Myocyte (in vitro differentiated cells): ENCODE data around the gene JAGN1. TPM values are rescaled to one million over a fixed set of nuclear protein-coding genes. Genes with fewer than 3 reads are reported as not detected.
"Not testable (repeated sequence)": the region's sequence is repeated elsewhere in the genome, so short reads cannot be mapped to it uniquely, and the experiment has no call there.

Experiments used
- DNase-seq: peaks from one replicate; pipeline ENCODE4 v3.0.0-alpha.2; 2012; ENCODE audit warnings: low read depth
- total RNA-seq: library from RNA; depleted of rRNA; stranded (reverse); fragments of >200 nt; gene quantifications from 2 replicates; pipeline ENCODE4 v1.2.3, GENCODE V29; 2014

The JAGN1 gene
- total RNA-seq, 1 donor from 2014 or later, result 41.4 TPM

DNA sequence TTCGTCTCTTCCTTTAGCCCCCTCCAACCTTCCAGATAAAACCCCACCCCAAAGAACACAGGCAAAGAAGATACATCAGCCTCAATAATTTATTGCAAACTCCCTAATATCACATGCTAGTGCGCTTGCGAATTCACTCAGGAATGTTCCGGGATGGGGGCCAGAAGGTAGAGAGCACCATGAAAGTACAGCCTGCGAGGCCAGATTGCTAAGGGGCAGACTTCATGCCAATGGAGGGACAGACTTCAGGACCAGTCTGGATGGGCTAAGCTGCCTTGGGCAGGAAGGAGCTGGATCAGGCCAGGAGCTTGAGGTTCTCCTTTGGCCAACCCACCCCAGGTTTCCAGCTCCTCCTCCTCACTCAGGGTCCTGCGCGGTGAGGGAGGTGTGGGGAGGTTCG is 23.8 kb upstream of the JAGN1 start:
- DNase-seq, result no peak

DNA sequence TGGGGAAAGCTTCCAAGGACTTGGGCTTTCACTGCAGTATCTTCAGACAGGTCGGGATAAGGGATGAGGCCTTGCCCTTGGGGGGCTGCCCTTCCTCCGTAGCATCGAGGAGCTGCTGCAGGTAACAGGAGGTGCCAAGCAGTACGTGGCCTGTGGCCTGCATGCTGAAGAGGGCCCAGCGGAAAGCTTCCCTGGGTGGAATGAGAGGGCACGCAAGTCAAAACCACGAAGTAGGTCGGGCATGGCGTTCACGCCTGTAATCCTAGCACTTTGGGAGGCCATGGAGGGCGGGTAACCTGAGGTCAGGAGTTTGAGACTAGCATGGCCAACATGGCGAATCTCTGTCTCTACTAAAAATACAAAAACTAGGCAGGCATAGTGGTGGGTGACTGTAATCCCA is 23.3 kb upstream of the JAGN1 start:
- no peak for DNase-seq

DNA sequence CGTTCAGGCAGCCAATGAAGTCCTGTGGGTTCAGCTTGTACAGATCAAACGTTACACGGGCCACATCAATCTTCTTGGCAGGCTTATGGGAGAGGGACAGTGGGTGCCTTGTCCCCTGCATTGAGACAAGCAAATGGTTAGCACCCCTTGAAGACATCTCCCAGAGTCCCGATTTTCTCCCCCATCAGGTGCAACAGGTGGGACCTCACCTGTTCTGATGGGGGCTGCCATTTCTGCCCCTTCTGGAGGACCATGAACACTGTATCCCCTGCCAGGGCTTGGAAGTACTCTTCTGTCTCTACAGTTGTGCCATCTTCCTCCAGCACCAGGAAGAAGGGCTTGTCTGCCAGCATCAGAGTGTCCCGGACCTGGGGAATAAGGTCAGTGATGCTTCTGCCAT is 20.5 kb upstream of the JAGN1 start:
- DNase-seq, result no peak

DNA sequence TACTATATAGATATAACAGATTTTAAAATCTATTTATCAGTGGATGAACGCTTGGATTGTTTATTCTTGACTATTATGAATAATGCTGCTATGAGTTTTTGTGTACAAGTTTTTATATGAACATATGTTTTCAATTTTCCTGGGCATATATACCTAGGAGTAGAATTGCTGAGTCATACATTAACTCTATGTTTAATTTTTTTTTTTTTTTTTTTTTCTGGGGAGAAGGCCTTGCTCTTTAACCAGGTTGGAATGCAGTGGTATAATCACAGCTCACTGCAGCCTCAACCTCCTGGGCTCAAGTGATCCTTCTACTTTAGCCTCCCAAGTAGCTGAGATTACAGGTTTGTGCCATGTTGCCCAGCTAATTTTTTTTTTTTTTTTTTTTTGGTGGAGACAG is 19.4 kb upstream of the JAGN1 start:
- DNase-seq, result no peak

DNA sequence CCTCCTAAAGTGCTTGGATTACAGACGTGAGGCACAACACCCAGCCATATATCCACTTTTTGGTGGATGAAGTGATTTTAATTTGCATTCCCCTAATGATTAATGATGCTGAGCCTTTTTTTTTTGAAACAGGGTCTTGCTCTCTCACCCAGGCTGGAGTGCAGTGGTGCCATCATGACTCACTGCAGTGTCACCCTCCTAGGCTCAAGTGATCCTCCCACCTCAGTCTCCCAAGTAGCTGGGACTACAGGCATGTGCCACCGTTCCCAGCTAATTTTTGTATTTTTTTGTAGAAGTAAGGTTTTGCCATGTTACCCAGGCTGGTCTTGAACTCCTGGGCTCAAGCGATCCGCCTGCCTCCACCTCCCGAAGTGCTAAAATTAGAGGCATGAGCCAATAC is 18.3 kb upstream of the JAGN1 start:
- DNase-seq, result not testable (repeated sequence)

DNA sequence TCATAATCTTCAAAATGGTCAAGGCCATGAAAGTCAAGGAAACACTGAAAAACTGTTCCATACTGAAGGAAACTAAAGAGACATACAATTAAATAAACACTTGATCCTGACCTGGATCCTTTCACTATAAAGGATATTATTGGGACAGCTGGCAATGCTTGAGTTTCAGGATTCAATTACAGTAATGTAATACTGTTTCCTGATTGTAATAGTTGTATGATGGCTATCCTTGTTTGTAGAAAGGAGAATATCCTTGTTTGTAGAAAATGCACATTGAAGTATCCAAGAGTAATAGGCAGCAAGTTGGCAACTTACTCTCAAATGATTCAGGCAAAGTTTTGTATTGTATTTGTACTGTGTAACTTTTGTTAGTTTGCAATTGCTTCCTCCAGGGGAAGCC is 15.0 kb upstream of the JAGN1 start:
- no peak for DNase-seq

DNA sequence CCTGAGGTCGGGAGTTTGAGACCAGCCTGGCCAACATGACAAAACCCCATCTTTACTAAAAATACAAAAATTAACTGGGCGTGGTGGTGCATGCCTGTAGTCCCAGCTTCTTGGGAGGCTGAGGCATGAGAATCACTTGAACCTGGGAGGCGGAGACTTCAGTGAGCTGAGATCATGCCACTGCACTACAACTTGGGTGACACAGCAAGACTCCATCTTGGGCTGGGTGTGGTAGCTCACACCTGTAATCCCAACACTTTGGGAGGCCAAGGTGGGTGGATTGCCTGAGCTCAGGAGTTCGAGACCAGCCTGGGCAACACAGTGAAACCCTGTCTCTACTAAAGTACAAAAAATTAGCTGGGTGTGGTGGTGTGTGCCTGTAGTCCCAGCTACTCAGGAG is 14.2 kb upstream of the JAGN1 start:
- DNase-seq, result not testable (repeated sequence)

DNA sequence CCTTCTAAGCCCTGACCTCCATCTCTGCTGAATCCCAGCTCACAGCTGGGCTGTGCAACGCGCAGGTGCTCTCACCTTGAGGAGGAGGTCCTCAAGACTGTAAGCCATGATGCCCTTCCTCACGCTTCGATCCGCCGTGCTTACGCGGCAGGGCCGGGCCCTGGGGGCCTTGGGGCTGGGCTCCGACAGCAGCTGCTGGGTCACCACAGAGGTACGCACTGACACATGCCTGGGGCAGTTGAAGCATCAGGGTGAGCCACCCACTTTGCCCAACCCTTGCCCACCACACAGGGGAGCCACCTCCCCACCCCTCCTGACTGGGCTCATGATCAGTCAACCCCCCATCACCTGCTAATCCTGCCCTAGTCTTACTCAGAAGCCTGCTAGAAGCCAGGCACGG is 13.4 kb upstream of the JAGN1 start:
- DNase-seq, result no peak

DNA sequence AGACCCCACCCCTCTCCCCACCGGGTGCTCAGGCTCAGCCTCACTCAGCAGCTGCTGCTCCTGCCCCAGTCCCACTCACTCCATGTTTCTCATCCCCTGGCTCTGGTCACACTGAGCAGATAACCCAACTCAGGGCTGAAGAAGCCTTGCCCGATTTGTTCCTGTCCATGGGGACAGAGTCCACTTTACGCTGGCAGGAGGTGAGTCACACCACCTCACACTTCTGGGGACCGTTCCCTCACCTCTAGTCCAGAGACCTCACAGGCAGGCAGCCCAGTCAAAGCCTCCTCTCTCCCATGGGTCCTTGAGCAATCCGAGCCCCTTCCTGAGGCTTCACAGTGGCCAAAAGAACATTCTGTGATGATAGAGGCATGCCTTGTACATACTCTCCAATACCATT is 11.7 kb upstream of the JAGN1 start:
- no peak for DNase-seq

DNA sequence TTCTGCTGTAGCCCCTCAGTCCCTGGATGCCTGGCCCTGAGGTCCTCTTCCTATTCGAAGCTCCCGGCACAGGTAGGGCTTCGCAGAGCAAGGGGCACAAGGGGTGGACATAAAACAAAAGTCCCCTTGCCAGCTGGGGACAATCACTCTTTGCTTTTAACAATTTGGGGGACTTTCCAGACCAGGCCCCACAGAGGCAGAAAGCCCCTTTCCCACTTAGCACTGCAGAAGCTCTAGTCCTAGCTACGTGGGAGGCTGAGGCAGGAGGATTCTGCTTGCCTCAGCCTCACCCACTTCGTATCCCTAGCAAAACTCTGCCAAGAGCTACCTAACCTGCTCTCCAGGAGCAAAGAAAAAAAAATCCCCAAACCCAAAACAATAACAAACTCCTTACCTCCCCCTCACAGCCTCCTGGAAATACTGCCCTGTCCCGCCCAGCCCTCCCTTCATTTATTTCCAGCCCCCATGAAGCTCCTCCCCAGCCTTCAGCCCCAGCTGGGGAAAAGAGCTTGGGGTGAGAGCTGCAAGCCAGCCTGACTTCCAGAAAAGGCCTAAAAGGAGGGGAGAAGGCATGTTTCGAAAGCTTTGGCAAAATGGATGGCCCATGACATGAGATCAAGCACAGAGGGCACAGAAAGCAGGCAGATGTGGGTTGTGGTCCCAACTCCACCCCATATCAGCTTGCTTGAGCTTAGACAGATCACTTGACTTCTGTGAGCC is 10.4 kb upstream of the JAGN1 start, which contains the start of gene CIDEC:
Gene CIDEC, minus strand, starts transcription at position 424 of the 720 bp plus-strand sequence. CDS start 1,767 bp downstream, outside the sequence.
- no peak for DNase-seq

DNA sequence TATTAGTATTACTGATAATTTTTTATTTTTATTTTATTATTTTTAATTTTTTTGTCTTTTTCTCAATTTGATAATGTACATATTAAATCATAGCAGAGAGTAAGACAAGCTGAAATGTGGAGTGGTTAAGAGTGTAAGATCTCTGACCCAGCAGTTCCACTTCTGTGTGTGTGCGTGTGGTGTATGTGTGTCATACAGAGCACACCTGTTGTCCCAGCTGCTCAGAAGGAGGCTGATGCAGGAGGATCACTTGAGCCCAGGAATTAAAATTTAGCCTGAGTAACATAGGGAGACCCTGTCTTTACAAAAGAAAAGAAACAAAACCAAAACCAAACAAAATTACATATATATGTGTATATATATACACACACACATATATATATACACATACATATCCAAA is 9.0 kb upstream of the JAGN1 start:
- peak; percentile 80 for DNase-seq

DNA sequence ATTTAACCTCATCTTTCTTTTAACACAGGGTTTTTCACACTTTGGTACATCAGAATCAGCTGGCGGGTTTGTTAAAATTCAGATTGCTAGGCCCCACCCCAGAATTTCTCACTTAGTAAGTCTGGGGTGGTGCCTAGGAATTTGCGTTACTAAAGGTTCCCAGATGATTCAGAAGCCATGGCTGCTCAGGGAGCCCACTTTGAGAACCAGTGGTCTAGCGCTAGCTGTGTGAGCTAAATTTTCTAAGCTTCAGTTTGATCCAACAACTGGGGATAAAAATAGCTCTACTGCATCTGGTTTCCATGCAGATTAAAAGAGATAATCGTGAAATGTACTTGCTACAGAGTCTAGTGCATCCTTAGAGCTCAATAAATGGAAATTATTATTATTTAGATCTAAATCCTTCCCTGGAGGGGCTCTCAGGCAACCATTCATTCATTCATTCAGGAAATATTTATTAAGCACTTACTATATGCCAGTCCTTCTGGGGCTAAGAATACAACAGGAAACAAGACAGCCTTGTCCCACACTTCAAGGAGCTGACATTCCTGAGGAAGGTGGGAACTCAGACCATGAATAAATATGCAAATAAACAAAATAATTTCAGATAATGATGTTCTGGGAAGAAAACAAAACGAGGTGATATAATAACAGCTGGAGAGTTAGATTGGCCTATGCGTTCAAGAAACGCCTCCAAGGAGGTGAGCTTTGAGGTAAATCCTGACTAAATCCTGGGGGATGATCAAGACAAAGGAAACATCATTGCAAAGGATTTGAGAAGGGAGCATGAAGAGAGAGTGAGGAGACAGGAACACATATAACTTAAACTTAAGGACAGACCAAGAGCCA is 6.5 kb upstream of the JAGN1 start:
- peak; percentile 82 for DNase-seq

DNA sequence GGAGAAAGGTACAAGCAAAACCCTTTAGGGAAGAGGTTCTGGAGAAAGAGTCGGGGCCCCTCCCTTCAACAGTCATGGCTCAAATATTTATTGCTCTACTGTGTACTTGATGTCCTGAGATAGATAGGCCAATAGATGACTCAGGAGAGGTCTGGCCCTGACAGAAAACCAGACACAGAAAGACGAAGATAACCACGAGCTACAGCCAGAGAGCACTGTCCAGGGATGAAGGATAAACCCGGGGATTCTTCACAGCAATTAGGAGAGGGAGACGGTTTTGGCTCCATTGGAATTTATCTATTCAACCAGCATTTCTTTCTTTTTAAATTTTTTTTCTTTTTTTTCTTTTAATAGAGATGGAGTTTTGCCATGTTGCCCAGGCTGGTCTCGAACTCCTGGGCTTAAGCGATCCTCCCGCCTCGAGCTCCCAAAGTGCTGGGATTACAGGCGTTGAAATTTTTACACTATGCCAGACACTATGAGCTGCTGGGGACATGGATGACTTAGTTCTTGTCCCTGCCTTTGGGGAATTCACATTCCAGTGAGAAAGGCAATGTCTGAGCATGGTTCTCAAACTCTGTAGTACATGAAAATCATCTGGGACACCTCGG is 5.8 kb upstream of the JAGN1 start:
- peak; percentile 76 for DNase-seq

DNA sequence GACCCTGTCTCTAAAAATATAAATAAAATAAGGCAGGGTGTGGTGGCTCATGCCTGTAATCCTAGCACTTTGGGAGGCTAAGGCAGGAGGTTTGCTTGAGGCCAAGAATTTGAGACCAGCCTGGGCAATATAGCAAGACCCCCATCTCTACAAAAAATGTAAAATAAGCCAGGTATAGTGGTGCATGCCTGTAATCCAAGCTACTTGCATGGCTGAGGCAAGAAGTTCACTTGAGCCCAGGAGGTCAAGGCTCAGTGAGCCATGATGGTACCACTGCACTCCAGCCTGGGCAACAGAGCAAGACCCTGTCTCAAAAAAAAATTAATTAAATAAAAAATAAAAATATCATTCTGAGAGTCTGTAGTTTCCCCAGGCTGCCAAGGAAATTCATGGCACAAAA is 4.1 kb upstream of the JAGN1 start:
- DNase-seq, result no peak

DNA sequence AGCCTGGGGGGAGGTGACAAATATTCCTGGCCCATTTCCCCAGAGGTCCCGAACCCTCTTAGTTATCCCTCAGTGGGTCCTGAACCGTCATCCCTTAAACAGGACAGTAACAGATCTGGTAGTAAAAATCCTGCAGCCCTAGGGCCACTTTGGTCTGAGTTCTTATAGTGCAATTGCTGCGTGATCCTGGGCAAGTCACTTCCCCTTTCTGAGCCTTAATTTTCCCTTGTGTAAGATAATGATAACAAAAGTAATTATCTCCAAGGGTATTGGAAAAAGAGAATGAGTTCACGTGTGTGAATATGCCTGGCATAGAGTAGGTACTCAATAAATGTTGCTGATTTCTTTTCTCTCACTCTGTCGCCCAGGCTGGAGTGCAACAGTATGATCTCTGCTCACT is 2.9 kb upstream of the JAGN1 start:
- DNase-seq, result no peak

DNA sequence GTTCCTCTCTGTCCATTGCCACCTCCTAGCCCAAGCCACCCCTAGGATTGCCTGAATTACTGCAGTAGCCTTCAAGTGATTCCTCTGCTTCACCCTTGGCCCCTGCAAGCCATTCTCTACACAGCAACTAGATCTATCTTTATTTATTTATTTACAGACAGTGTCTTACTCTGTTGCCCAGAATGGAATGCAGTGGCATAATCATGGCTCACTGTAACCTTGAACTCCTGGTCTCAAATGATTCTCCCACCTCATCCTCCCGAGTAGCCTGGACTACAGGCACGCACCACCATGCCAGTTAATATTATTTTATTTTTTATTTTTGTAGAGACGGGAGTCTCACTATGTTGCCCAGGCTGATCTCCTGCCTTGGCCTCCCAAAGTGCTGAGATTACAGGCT is 1.9 kb upstream of the JAGN1 start:
- no peak for DNase-seq

DNA sequence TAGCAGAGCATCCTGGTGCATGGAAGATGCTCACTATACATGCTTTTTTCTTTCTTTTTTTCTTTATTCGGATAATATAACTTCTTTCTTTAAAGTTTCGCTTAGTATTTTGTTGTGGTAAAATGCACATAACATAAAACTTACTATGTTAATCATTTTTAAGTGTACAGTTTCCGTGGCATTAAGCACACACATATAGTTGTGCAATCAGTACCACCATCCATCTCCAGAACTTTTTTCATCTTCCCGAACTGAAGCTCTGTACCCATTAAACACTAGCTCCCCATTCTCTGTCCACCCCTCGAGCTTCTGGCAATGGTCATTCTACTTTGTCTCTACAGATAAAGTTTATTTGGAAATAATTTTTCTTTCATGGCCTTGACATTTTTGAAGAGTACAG is 1.0 kb upstream of the JAGN1 start:
- DNase-seq, result no peak

DNA sequence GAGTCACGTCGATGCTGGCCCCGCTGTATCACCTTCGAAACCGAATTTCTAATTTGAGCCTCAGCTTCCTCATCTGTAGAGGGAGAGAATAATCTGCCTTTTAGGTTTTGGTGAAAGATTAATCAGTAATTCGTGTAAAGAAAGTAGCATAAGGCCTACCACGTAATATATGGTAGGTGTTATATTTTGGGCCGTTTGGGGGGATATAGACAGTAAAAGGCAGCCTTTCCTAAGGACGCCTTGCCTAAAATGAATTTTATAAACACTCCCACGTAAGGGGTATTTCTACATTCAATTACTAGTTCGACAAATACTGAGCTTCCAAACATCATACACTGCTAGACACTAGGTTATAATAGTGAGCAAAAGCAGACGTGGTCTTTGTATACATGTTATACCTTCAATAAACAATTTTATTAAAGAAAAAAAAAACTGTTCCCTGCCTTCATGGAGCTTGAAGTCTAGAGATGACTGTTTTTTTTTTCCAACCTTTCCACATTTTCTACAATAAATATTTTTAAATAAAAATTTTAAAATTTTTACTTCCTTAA is 737 bp downstream of the JAGN1 start:
- no peak for DNase-seq

DNA sequence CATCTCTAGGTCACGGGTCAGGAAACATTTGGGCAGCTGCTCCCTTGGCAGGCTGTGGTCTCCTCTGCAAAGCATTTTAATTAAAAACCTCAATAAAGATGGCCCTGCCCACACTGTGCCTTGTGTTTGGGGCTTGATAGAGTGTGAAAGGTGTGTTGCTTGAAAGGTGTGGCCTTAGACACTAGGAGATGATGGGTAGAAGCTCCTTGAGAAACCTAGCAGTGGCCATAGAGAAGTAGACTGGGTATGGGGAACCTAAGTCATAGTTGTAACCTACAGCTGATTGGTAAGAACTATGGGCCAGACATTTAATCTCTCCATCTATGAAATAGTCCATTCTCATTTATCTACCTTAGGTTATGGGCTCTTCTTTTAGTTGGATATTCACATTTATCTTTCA is 3.3 kb downstream of the JAGN1 start:
- no peak for DNase-seq

DNA sequence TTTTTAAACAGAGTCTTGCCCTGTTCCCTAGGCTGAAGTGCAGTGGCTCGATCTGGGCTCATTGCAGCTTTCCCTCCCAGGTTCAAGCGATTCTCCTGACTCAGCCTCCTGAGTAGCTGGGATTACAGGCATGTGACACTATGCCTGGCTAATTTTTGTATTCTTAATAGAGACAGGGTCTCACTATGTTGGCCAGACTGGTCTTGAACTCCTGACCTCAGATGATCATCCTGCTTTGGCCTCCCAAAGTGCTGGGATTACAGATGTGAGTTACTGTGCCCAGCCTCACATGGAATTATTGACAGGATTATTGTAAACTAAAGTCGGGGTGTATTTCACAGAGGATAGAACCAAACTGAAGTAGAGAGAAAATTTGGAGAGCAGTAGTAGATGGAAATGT is 5.3 kb downstream of the JAGN1 start:
- not testable (repeated sequence) for DNase-seq

DNA sequence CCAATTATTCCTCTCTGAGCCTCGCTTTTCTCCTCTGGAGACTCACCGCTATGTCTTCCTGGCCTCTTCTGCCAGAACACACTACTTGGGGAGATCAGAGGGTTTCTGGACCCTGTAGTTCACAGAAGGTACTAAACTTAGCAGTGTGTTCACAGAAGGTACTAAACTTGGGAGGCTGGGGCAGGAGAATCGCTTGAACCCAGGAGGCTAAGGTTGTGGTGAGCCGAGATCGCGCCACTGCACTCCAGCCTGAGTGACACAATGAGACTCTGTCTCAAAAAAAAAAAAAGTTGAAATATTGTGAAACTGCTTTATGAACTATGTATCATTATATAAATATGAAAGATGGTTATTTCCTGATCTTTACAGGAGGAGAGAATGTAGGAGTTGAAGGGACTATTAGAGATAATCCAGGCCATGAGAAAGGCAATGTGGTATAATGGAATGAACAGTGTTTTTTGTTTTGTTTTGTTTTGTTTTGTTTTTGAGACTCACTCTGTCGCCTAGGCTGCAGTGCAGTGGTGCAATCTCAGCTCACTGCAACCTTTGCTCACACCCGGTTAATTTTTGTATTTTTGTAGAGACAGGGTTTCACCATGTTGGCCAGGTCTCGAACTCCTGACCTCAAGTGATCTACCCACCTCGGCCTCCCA is 6.5 kb downstream of the JAGN1 start:
- DNase-seq, result not testable (repeated sequence)
